ENCODE data around the gene RGPD5.
"Not testable (repeated sequence)": the region's sequence is repeated elsewhere in the genome, so short reads cannot be mapped to it uniquely, and the experiment has no call there.

Gene RGPD5

GRCh38 chr2:109893736-109894135 lies 99.6 kb downstream of the RGPD5 start:
- DNase-seq (ENCODE audit: low read depth in 2 of 2): not testable (repeated sequence)

DNA sequence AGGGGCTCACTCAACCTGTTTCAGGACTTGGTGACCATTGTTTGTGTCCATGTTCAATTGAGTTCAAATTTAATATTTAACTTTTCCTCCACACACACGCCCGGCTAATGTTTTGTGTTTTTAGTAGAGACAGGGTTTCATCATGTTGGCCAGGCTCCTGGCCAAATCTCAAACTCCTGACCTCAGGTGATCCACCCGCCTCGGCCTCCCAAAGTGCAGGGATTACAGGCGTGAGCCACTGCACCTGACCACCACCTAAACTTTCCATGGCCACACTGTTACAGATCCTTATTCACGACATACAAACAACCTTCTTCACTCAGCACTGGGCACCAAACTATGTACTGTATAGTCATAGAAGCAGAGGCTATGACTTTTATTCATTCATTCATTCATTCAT lies 100.0 kb downstream of the RGPD5 start:
- DNase-seq (ENCODE audit: low read depth in 2 of 2): not testable (repeated sequence)

DNA sequence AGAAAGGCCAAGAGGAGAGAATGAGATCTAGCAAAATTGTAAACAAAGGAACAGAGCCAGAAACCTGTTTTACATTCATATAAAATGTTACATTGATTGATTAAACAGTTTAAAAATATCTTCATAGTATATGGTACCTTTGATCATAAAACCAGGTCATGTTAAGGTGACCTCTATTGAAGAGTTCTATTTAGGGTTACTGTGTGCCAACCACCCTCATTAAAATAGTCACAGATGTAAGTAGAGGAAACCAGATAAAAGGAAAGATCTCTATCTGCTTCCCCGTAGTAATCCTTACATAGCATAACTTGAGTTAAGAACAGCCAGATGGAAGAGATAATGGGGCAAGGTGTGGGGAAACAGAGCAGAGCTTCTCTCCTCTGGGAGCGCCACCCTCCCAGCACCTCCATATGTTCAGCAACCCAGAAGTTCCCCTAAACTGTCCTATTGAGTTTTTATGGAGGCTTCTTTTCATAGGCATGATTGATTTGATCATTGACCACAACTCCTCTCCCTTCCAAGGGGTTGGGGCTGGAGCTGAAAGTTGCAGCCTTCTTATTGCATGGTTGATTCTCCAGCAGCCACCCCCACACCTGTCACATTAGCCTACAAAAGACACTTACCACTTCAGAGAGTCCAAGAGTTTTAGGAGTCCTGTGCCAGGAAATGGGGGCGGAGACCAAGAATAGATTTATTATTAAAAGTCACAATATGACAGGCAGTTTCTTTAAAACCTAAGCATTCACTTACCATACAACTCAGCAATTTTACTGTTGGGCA lies 101.2 kb downstream of the RGPD5 start:
- DNase-seq (ENCODE audit: low read depth in 2 of 2): not testable (repeated sequence)

DNA sequence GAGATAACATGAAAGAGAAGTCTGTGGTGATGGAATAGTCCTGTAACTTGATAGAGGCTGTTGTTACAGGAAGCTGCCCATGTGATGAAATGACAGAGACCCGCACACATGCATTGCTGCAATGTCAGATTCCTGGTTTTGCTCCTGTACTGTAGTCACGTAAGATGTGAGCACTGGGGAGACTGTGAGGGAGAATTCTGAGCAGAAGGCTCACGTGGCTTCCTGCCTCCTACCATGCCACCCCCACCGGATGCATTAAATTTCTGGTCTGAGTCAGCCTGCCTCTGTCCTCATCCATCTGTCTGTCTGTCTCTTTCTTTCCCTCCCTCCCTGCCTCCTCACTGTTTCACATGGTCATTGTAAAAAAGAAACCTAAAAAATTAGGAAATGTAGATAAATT lies 102.1 kb downstream of the RGPD5 start:
- not testable (repeated sequence) for DNase-seq (ENCODE audit: low read depth in 2 of 2)

DNA sequence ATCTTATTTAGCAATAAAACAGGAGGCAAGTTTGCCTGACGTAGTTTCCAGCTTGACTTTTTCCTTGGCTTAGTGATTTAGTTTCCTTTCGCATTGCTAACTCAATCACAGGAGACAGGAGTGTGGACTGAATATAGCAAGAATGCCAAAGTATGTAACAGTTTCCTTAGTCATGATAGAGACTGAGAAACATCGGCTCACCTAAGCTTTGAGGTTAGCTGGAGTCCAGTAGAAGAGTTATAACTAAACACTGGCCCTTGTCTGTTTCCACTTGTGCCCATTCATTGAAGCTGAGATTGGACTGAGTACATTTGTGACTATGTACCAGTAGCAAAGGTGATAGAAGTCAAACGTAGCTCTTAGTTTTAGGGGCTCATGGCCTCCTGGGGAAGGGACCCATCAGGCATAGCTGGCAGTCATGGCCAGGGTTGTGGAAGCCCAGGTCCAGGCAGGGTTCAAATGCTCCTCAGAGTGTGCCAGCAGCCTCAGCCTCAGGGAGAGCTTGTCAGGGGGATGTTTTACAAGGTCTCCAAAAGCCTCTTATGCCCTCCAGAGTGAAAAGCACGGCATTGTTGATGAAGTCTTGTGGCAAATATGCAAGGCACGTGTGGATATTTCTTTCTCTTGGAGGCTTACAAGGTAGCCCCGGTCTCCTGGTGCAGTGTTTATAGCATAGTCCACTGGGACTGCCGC lies 103.8 kb downstream of the RGPD5 start:
- DNase-seq (ENCODE audit: low read depth in 2 of 2): not testable (repeated sequence)

GRCh38 chr2:109898462-109899336 lies 104.6 kb downstream of the RGPD5 start, which contains the start of gene LIMS3:
LIMS3 (plus strand) TSS chr2:109898688; CDS start chr2:109898729, 41 bp downstream.
- not testable (repeated sequence) for DNase-seq (ENCODE audit: low read depth in 2 of 2)

DNA sequence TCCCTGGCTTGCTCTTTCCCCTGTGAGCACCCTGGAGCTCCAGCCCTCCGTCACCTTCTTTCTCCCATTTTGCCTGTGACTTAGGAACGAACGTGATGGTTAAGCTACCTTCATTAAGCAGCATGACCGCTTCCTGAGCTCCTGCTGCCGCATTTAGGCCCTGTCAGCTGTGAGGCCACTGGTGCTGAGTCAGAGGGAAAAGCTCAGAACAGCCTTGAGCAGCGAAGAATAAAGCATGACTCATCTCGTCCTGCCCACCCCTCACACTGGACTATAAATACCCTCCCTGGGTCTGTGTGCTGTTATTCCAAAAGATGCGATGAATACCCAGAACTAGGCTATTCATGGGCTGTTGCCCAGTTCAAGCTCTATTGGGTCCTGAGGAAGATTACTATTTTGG lies 111.7 kb downstream of the RGPD5 start:
- not testable (repeated sequence) for DNase-seq (ENCODE audit: low read depth in 2 of 2)

All from activated CD4-positive, alpha-beta T cell treated with anti-CD3 and anti-CD28 coated beads for 24 hours (primary cell).